GM12864 (cell line): Measurements from ENCODE around the gene TANK.

ENCODE experiments used
- DNase-seq: peaks from one replicate; pipeline ENCODE4 v3.0.0-alpha.2; 2011; ENCODE audit warnings: low read depth
- H3K4me3 ChIP-seq: 2 replicates; pipeline ENCODE4 v1.5.1; 2011; ENCODE audit warnings: mild to moderate bottlenecking, low read depth, low read length, control low read depth
- TF ChIP-seq, protein P1 (sequence below): IDR thresholded peaks from 2 replicates; pipeline ENCODE4 v1.5.1; 2011; ENCODE audit warnings: low read depth, mild to moderate bottlenecking, moderate library complexity, low read length, control low read depth, inconsistent platforms; ENCODE audit errors: missing control alignments

Gene TANK

DNA sequence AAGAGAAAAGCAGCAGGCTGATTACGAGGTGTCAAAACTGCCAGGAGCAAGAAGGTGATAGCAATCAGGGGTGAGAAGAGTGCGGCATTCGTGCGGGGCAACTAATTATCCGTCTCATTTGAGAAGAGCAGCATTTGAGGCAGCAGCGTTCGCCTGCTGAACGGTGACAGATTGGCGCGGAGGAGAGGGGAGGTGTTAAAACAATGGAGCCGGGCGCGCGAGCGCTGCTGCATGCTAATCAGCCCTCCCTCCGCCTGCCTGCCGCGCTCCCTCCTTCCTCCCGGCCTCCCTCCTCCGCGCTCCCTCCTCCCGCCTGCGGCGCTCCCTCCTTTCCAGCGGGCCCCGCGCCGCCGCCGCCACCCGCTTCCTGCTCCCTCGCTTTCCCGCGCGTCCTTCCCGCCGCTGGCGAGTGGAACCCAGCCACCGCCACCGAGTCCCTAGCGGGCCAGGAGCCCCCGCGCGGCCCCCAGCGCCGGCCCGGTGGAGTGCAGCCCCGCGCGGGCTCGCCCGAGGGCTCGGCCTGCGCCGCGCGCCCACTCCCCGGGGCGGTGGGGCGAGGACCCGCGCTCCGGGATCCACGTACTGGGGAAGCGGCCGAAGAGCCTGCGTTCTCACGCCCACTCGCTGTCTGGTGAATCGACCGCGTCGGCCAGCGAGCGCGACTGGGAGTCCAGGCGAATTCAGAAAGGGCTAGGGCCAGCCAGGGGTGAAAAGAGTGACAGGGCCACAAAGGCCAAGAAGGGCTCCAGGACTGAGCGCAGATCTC, 78.5 kb downstream of the TANK start:
- DNase-seq: no peak

GRCh38 chr2:161239326-161240109, 79.3 kb downstream of the TANK start:
- TF ChIP-seq, protein P1, sequence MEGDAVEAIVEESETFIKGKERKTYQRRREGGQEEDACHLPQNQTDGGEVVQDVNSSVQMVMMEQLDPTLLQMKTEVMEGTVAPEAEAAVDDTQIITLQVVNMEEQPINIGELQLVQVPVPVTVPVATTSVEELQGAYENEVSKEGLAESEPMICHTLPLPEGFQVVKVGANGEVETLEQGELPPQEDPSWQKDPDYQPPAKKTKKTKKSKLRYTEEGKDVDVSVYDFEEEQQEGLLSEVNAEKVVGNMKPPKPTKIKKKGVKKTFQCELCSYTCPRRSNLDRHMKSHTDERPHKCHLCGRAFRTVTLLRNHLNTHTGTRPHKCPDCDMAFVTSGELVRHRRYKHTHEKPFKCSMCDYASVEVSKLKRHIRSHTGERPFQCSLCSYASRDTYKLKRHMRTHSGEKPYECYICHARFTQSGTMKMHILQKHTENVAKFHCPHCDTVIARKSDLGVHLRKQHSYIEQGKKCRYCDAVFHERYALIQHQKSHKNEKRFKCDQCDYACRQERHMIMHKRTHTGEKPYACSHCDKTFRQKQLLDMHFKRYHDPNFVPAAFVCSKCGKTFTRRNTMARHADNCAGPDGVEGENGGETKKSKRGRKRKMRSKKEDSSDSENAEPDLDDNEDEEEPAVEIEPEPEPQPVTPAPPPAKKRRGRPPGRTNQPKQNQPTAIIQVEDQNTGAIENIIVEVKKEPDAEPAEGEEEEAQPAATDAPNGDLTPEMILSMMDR: no peak
- DNase-seq: no peak
- no peak overlapping the region for H3K4me3 ChIP-seq

More for the DNA sequence above, 78.5 kb downstream of the TANK start:
- TF ChIP-seq, protein P1: no peak
- H3K4me3 ChIP-seq: peak overlapping the region; percentile 70

DNA sequence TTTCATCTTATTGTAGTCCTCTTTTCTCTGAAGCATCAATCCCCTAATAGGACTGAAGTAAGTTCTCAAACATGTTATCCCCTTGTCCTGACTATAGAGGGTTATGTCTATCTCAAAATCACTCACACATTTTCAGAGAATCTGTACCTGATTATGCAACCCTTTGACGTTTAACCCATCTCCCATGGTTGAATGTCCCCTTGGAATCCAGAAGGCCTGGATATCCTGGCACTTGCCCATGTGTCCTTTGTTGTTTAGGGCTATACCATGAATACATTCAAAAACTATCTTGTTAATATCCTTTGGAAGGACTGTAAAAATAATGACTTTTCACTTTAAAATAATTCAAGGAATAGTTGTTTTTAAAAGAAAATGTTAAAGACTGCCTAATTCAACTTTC, 81.7 kb downstream of the TANK start:
- no peak for DNase-seq
- H3K4me3 ChIP-seq: no peak overlapping the region
- TF ChIP-seq, protein P1: no peak

GRCh38 chr2:161243312-161243711, 83.1 kb downstream of the TANK start:
- H3K4me3 ChIP-seq: peak overlapping the region; percentile 57; the same call in 1 of the 2 replicates
- DNase-seq: no peak
- TF ChIP-seq, protein P1: no peak

- TF ChIP-seq, protein P1: no peak
- no peak for DNase-seq
- H3K4me3 ChIP-seq: peak overlapping the region; percentile 57
Observed at GRCh38 chr2:161243905-161244304, 83.7 kb downstream of the TANK start.

GRCh38 chr2:161244387-161245260, 84.4 kb downstream of the TANK start:
- H3K4me3 ChIP-seq: peak overlapping the region; percentile 57
- DNase-seq: peak; percentile 59

- no peak for DNase-seq
- H3K4me3 ChIP-seq: peak overlapping the region; percentile 57
- TF ChIP-seq, protein P1: no peak
Observed at GRCh38 chr2:161245261-161245553, 85.0 kb downstream of the TANK start.
